ENCODE measurements around the gene SECISBP2L.
"Not testable (repeated sequence)": the region's sequence is repeated elsewhere in the genome, so short reads cannot be mapped to it uniquely, and the experiment has no call there.

Gene SECISBP2L, protein sequence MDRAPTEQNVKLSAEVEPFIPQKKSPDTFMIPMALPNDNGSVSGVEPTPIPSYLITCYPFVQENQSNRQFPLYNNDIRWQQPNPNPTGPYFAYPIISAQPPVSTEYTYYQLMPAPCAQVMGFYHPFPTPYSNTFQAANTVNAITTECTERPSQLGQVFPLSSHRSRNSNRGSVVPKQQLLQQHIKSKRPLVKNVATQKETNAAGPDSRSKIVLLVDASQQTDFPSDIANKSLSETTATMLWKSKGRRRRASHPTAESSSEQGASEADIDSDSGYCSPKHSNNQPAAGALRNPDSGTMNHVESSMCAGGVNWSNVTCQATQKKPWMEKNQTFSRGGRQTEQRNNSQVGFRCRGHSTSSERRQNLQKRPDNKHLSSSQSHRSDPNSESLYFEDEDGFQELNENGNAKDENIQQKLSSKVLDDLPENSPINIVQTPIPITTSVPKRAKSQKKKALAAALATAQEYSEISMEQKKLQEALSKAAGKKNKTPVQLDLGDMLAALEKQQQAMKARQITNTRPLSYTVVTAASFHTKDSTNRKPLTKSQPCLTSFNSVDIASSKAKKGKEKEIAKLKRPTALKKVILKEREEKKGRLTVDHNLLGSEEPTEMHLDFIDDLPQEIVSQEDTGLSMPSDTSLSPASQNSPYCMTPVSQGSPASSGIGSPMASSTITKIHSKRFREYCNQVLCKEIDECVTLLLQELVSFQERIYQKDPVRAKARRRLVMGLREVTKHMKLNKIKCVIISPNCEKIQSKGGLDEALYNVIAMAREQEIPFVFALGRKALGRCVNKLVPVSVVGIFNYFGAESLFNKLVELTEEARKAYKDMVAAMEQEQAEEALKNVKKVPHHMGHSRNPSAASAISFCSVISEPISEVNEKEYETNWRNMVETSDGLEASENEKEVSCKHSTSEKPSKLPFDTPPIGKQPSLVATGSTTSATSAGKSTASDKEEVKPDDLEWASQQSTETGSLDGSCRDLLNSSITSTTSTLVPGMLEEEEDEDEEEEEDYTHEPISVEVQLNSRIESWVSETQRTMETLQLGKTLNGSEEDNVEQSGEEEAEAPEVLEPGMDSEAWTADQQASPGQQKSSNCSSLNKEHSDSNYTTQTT

DNA sequence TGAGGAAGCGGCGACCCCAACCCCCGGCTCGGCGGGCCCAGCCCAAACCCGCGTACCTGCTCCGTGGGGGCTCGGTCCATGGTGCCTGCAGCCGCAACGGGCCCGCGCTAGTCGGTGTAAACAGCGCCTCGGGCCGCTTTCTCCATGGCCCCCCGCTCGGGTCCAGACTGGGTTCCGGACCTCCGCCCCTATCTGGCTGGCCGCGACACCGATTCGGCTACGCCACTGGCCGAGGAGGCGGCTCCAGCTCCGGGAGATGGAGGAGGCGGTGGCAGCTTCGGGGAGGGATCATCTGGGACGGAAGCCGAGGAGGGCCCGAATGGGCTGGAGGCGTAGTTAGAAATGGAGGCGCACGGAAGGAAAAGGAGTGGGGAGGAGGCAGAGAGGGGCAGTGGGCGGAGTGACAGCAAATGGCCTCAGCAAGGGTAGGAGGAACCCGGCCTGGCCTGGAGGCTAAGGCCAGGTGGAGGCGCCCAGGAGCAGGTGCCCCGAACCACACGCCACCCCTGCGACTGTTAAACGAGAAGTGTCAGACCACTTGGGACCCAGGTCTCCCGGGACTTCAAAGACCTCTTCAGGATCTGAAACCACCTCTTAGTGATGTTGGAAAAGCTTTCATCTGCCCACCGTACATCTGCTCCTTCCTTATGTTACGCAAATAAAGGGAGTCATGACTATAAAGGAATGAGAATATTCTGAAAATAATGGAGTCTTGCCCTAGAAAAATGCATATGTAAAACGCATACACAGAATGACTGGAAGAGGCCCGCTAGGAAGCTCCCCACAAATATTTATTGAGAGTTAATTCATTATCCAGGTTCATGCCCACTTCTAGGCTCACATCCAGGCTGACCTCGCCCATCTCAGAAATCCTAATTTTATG lies at the start of gene SECISBP2L:
SECISBP2L (minus strand) TSS at position 227 of the 883 bp plus-strand sequence; CDS start at position 80, 147 bp downstream.
- peak; percentile 97 for DNase-seq
- in situ Hi-C loops (cut with MboI; ENCODE audit: low pct_unique_long_range_greater_than_20kb, low sequenced_read_pairs): no loop called here

DNA sequence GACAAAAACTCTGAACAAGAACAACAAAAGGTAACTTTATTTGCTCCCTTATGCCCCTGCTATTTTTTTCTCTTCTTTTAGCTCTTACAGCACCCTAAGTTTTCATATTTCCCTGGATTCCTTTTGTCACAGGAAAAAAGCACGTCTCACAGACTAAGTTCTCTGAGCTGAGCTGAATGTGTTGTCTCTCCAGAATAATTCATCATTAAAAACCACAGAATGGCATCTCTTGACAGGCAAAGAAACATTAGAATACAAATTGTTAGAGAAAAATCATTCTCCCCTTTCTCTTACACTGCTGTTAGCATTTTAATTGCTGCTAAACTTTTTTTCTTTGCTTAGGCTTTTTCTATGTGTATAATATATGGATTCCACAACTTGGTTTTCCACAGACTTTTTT lies 48.7 kb upstream of the SECISBP2L start:
- DNase-seq: no peak
- in situ Hi-C loops (cut with MboI; ENCODE audit: low pct_unique_long_range_greater_than_20kb, low sequenced_read_pairs): no loop called here

DNA sequence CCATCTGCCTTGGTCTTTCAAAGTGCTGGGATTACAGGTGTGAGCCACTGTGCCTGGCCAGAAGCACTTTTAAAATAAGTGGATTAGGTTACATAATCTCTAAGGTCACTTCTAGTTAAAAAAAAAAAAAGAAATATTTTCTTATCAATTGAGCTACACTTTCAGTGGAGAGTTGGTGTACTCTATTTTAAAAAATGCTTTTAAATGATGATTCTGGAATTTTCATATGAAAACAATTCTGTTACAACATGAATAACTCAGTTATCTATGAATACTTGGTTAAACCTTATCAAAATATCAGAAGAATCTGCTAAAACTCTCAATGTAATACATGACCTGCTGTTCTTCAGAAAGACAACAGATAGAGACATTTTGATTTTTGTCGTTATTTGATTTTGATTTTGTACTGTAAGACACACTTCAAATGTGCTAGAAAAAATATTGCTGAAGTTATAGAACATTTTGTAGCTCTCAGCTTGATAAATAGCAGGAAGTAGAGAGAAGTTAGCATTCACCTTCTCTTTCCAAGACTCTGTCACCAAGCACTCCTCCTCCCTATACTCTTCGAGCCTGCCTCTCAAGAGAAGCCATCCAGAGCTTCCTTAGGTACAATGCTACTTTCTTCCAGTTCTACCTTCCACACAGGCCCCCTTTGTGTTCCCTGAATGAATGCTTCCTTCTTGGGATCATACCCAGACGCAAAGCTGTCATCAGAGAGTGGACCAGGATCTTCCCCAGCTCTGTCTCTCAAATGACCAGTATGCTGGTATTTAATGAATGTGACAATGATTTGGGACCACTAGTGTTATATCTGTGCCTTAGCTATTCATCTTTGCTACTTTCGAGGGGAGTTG lies 47.2 kb upstream of the SECISBP2L start:
- in situ Hi-C loops (cut with MboI; ENCODE audit: low pct_unique_long_range_greater_than_20kb, low sequenced_read_pairs): no loop called here

DNA sequence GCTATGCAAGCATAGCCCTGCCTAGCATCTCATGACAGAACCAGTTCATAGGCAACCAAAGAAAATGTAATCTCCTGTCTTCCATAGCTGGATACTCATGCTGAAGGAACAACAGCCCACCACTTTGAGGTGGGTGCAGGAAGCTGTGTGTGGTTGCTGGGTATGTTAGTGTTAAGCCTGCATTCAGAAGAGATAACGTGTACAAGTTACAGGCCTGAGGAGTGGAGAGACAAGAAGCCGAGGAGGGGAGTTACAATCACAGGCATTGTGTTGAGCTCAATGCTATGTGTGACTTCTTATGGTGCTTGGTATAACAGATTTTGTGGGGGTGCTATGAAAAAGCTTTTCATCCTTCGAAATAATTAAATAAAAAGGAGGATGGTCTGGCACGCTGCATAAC lies 42.8 kb upstream of the SECISBP2L start:
- in situ Hi-C loops (cut with MboI; ENCODE audit: low pct_unique_long_range_greater_than_20kb, low sequenced_read_pairs): no loop called here
- DNase-seq: no peak

More for the DNA sequence above, 47.2 kb upstream of the SECISBP2L start:
- DNase-seq: no peak

DNA sequence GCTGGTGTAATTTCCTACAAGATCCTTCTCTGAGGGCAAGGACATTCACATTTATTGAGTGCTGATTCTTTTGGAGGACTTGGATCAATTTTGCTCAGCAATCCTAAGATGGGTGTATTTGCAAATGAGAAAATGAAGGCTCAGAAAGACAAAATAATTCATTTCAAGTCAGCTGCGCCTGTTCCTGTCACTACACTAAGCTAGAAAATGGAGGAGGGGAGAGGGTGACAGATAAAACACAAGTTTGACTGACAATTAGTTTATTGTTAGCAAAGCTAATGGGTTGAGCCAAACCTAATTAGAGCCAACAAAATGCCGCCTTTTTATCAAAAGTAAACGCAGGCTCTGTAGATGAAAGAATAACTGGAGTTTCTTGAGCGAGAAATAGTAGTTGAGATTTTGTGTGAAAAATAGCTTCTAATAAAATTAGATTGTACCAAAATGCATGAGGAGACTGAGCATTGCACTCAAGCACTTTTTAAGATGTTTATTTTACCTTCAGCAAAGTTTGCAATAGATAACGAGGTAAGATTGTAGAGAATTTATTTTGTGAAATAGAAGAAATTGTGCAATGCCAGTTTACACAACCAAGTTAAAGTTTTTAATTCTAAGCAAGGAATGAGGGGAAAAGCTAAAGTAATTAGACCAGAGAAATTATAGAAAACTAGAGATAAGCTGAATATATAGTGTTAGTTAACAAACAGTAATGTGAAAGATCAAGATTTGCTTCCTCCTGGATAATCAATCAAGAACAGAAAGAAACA lies 39.6 kb upstream of the SECISBP2L start:
- DNase-seq: no peak
- in situ Hi-C loops (cut with MboI; ENCODE audit: low pct_unique_long_range_greater_than_20kb, low sequenced_read_pairs): no loop called here

DNA sequence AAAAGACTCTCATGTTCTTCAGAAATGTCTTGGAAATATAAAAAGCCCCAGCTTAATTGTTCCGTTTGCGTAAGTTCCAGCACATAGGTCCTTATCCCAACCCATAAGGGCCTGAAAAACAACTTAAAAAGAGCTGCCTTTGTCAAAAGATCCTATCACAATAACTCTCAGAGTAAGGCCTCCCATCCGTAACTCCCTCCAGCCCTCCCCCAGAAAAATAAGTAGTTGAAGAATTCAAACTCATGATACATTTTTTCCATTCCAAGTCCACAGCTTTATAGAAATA lies 38.0 kb upstream of the SECISBP2L start:
- in situ Hi-C loops (cut with MboI; ENCODE audit: low pct_unique_long_range_greater_than_20kb, low sequenced_read_pairs): no loop called here
- DNase-seq: no peak

DNA sequence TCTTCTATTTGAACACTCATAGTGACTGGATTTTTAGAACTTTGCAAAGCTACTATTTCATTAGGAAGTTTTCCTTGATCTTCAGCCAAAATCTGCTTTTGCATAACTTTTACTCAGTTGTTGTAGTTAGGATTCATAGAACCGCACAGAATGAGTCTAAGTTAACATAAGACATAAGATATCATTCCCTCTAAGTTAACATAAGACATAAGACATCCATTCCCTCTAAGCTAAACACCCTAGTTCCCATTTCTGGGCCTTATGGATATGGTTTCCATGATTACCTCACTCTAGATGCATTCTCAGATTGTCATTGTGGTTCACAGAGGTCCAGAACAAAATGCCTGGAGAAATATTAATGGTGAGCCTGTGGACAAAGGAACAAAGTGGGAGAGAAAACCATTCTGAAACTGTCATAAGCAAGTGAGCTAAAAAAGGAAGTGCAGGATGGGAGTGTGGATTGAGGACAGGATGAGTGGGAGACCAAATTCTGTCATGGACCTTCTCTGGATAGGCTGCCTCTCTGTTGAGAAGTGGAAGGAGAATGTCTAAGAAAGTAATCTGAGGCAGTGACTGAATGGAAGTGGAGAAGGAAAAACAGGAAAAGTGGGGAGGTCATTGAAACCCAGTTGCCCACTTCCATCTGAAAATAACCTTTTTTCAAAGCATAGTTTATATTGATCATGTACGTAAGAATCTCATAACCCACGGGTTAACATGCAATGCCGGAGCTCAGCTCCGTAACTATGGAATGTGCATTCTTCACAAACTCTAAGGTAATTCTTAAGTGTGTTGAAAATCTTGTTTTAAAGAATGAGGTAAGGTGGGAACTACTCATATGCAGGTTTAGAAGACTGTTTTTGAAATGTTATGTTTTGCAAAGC lies 37.4 kb upstream of the SECISBP2L start:
- no peak for DNase-seq
- in situ Hi-C loops (cut with MboI; ENCODE audit: low pct_unique_long_range_greater_than_20kb, low sequenced_read_pairs): no loop called here

DNA sequence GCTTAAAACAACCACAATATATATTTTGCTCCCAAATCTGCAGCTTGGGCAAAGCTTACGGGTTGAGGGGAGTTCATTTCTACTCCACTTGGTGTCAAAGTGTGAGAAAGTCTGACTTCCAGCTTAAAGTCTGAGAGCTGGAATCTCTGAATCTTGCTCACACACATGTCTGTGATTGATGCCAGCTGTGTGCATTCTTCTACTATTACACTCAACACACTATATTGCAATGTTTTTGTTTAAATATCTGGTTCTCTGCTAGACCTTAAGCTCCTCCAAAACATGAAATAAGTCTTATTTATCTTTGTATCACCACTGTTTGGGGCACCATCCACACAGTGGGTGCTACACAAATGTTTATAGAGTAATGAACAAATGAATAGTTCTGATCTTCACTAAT lies 36.7 kb upstream of the SECISBP2L start:
- in situ Hi-C loops (cut with MboI; ENCODE audit: low pct_unique_long_range_greater_than_20kb, low sequenced_read_pairs): no loop called here
- DNase-seq: no peak

DNA sequence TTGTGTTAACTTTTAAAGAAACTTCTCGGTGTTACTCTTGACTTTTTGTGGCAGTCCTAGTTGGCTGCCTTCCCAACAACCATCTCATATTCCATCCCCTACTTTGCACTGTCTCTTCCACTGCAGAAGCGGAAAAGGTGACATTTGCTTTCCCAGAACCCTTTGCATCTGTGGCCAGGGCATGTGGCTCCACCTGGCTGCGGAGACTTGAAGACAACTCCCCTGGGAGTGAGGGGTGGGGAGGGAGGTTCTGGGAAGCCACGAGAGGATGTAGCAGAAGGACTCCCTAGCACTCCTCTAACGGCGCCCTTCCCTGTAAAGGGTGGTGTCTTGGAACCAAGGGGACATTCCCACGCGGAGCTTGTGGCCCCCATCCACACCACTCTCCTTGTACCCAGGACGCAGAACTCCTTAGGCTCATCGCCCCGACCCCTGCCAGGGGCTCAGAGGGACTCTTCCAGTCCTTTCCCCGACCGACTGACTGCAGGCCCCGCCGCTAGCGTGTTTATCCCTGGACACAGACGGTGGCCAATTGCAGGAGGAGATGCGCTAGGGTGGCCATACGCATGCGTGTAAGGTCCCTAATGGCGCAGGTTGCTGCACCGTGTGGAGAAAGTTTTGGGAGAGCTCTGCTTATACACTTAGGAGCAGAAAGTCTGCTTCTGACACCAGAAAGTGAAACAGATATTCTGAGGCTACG lies 33.2 kb upstream of the SECISBP2L start:
- DNase-seq: no peak
- in situ Hi-C loops (cut with MboI; ENCODE audit: low pct_unique_long_range_greater_than_20kb, low sequenced_read_pairs): no loop called here

DNA sequence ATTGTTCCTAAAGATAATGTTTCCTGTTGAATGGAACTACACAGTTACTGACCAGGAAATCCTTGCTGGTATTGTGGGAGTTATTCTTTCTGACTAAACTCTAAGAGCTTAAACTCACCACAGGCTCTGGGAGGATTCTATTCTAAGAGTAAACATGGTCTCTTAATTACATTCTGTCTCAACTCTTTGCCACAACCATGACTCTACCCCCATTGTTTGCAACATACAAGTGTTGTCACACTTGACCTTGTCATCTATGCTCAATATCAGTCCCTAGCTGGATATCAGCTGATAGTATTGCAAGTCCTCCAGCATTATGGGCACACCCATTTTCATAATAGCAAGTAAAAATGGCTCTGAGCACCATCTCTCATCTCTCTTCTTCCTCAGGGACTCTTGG lies 29.6 kb upstream of the SECISBP2L start:
- DNase-seq: peak; percentile 42
- in situ Hi-C loops (cut with MboI; ENCODE audit: low pct_unique_long_range_greater_than_20kb, low sequenced_read_pairs): no loop called here

DNA sequence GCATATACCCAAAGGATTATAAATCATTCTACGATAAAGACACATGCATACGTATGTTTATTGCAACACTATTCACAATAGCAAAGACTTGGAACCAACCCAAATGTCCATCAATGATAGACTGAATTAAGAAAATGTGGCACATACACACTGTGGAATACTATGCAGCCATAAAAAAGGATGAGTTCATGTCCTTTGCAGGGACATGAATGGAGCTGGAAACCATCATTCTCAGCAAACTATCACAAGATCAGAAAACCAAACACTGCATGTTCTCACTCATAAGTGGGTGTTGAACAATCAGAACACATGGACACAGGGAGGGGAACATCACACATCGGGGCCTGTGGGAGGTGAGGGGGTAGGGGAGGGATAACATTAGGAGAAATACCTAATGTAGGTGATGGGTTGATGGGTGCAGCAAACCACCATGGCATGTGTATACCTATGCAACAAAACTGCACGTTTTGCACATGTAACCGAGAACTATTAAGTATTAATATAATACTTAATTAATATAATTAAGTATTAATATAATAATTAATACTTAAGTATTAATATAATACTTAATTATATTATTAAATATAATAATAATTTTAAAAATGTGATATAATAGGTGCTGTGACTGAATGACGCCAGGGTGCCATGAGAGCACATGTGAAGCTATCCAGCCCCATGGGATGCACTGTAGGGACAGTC lies 28.5 kb upstream of the SECISBP2L start:
- DNase-seq; in situ Hi-C loops (cut with MboI; ENCODE audit: low pct_unique_long_range_greater_than_20kb, low sequenced_read_pairs): not testable (repeated sequence)

DNA sequence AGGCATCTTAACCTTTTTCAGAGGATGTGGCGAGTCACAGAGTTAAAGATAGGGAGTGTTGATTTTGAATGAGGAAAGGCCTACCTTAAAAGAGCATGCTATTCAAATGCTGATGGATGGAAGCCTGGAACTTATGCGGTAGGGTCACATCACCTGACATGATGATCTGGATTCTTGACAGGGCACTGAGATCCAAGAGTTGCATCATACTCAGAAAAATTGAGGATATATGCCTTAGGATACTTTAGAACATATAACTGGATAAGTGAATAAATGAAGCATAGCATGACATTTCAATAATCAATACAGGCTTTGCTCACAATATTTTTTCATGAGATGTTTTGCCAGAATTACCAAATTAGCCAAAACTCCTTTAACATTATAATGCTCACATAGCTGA lies 20.1 kb upstream of the SECISBP2L start:
- in situ Hi-C loops (cut with MboI; ENCODE audit: low pct_unique_long_range_greater_than_20kb, low sequenced_read_pairs): no loop called here
- no peak for DNase-seq

DNA sequence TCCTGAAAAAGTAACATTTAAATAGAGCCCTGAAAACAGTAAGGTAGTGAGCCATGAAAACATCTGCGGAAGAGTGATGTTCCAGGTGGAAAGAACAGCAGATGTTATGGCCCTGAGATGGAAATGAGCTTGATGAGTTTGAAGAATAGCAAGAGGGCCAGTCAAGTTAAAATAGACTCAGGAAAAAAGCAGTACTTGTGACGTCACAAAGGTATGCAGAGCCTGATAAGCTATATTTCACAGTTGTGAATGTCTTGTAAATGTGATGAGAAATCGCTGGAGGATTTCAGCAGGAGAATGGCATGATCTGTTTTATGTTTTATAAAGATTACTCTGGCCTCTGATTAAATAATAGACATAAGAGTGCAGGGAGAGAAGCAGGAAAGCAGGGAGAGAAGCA lies 18.6 kb upstream of the SECISBP2L start:
- no peak for DNase-seq
- in situ Hi-C loops (cut with MboI; ENCODE audit: low pct_unique_long_range_greater_than_20kb, low sequenced_read_pairs): no loop called here

DNA sequence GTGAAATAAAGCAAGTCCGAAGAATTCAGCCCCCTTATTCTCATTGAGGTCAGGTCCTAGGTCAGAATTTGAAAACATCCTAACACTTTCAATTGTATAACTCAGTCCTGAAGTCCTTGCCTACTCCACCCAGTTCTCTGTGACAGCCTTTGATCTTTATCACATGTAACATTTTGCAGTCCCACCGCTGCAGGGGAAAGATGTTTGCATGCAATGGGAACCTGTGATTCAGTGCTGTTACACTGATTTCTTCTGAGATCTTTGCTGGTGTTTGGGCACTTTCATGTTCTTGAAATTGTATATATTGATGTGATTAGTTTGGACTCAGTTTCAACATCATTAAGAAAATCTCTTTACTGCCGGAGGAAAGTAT lies 18.0 kb upstream of the SECISBP2L start:
- in situ Hi-C loops (cut with MboI; ENCODE audit: low pct_unique_long_range_greater_than_20kb, low sequenced_read_pairs): no loop called here
- no peak for DNase-seq

DNA sequence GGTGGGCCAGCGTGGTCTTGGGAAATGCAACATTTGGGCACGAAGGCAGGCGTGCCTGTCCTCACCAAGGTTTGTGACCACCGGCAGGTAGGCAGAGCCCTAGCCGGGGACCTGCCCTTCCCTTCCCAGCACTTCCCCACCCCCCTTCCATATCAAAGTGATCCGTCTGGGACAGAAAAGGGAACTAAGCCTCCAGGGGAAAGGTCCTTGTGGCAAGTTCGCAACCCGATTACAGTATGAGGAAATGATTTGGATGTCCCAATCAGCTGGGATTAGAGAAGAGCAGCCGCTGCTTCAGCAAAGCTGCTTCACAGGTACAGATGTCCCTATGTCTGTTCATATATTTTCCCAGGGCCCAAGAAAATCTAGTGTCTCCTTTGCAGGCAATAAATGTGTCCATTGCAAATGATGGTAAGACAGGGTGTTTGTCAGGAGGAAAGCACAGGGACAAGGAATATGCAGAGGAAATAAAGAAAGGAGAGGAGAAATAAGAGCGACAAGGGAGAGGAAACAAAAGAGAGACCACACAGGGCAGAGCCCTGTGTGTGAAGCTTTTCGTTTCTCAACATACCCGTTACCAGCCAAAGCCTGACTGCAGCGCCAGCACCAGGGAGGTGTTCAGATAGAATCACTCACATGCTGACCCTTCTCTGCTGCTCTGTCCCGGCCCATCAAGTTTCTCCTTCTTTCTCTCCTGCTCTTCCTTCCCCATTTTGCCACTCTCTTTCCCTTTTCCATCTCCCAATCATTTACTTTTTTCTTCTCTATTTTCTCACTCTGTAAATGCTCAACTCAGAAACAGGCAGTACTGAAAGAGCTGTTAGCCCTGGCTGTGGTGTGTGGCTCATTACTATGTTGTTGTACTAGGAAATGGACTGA lies 17.4 kb upstream of the SECISBP2L start:
- in situ Hi-C loops (cut with MboI; ENCODE audit: low pct_unique_long_range_greater_than_20kb, low sequenced_read_pairs): no loop called here
- DNase-seq: peak; percentile 64

All from KBM-7 (cell line).